K562 (cell line): ENCODE results near the gene NINJ2. TPM values are rescaled to one million over a fixed set of nuclear protein-coding genes. Genes with fewer than 3 reads are reported as not detected.

Experiments used
- ATAC-seq: fragments of 200-7000 bp; cut with Tn5 transposase; 3 replicates; pipeline ENCODE4 v1.9.1; 2020; ENCODE audit warnings: moderate library complexity
- BruUV-seq: library from RNA; stranded (reverse); fragments of 400-500 nt; replicated peaks from 2 replicates; lab custom pipeline; 2021; lab: Mats Ljungman, UMichigan
- CTCF ChIA-PET: fragments of 300-600 bp; formaldehyde crosslinking; extraction: SDS; loops from one replicate; lab custom pipeline; 2021; ENCODE audit warnings: low intra/inter-chr PET ratio; lab: Yijun Ruan, JAX
- POLR2A ChIA-PET: fragments of 300-600, 350-650 bp; sonication (Branson Sonifier 250); formaldehyde crosslinking; extraction: SDS; loops from one replicate; lab custom pipeline; 2021; ENCODE audit warnings: antibody characterized with exemption, inconsistent platforms; lab: Yijun Ruan, JAX
- DNase-seq, 4 experiments: peaks; one replicate each; pipeline versions ENCODE4 v3.0.0 to v3.0.0-alpha.2; 2011 to 2018; ENCODE audit warnings: low spot score in 3 of 4, mixed read lengths in 3 of 4; ENCODE audit errors: extremely low read depth in 1 of 4
- FAIRE-seq: peaks from 2 replicates; lab custom pipeline; 2011; peaks lifted over from hg19 to GRCh38; lab: Jason Lieb, UNC
- H2AFZ ChIP-seq: 2 replicates; pipeline ENCODE4 v1.6.0; 2011; ENCODE audit warnings: low read depth, low read length, control low read depth, inconsistent platforms
- H3K27ac ChIP-seq: fragments of 200-600 bp; 3 replicates; pipeline ENCODE4 v1.8.0; 2011; ENCODE audit warnings: low read depth, mild to moderate bottlenecking, control low read depth, inconsistent platforms, low read length, moderate library complexity, mixed read lengths; ENCODE audit errors: extremely low read depth
- H3K27me3 ChIP-seq, 2 experiments: fragments of 300-600 bp in 1 of 2; 2 replicates in 1 of 2; 3 replicates in 1 of 2; pipeline versions ENCODE4 v1.6.0 to v1.8.0; 2011; ENCODE audit warnings: inconsistent platforms in 2 of 2, low read length in 2 of 2, mild to moderate bottlenecking in 1 of 2, mixed read lengths in 1 of 2, moderate library complexity in 1 of 2; ENCODE audit not compliant: control insufficient read depth in 2 of 2, insufficient read depth in 2 of 2
- H3K36me3 ChIP-seq: fragments of 300-600 bp; 3 replicates; pipeline ENCODE4 v1.8.0; 2011; ENCODE audit warnings: mild to moderate bottlenecking, low read length, inconsistent platforms; ENCODE audit not compliant: control insufficient read depth, insufficient read depth
- H3K4me1 ChIP-seq, 2 experiments: fragments of 200-600 bp in 1 of 2; replicated peaks in 1 of 2; 2 replicates in 1 of 2; 3 replicates in 1 of 2; pipeline versions ENCODE4 v1.5.1 to v1.8.0; 2011; ENCODE audit warnings: inconsistent platforms in 2 of 2, low read length in 2 of 2, mild to moderate bottlenecking in 1 of 2, mixed read lengths in 1 of 2, moderate library complexity in 1 of 2; ENCODE audit not compliant: control insufficient read depth in 2 of 2, insufficient read depth in 2 of 2
- H3K4me2 ChIP-seq: 2 replicates; pipeline ENCODE4 v1.6.1; 2011; ENCODE audit warnings: low read length, control low read depth, inconsistent platforms, mixed read lengths; ENCODE audit not compliant: insufficient read depth
- H3K4me3 ChIP-seq: fragments of 200-600 bp; sonication (generic), shearing (Covaris generic); 2 replicates; pipeline ENCODE4 v1.5.1; 2016; ENCODE audit warnings: control low read depth, inconsistent platforms
- H3K79me2 ChIP-seq: fragments of 200-600 bp; 3 replicates; pipeline ENCODE4 v1.8.0; 2011; ENCODE audit warnings: low read length, inconsistent platforms; ENCODE audit not compliant: control insufficient read depth, insufficient read depth
- H3K9ac ChIP-seq, 2 experiments: 2 replicates each; pipeline versions ENCODE4 v1.6.0 to v1.6.1; 2011; ENCODE audit warnings: low read depth in 2 of 2, low read length in 2 of 2, control low read depth in 1 of 2, inconsistent platforms in 1 of 2, mild to moderate bottlenecking in 1 of 2, mixed read lengths in 1 of 2; ENCODE audit not compliant: insufficient read depth in 1 of 2
- H3K9me1 ChIP-seq: one replicate; pipeline ENCODE4 v1.6.0; 2011; ENCODE audit warnings: inconsistent platforms, mild to moderate bottlenecking, low read length, moderate library complexity; ENCODE audit not compliant: control insufficient read depth, insufficient read depth
- H3K9me3 ChIP-seq: replicated peaks from 2 replicates; pipeline ENCODE4 v1.5.1; 2011; ENCODE audit warnings: low read depth, low read length, inconsistent platforms; ENCODE audit not compliant: control insufficient read depth, insufficient read depth
- H4K20me1 ChIP-seq: replicated peaks from 2 replicates; pipeline ENCODE4 v1.6.1; 2011; ENCODE audit warnings: low read length, inconsistent platforms, mixed read lengths; ENCODE audit not compliant: control insufficient read depth, insufficient read depth
- CHD1 ChIP-seq: fragments of 200-600 bp; sonication (generic); IDR thresholded peaks from one replicate; pipeline ENCODE4 v1.6.1; 2012; ENCODE audit warnings: mild to moderate bottlenecking, moderate library complexity, low read length, inconsistent platforms
- HINFP ChIP-seq: fragments of 450-650 bp; conservative IDR thresholded peaks from 2 replicates; pipeline ENCODE4 v1.6.1; 2016; ENCODE audit warnings: missing genetic modification characterization, low read depth, mild to moderate bottlenecking, control low read depth, missing compliant biosample characterization
- SPI1 ChIP-seq: IDR thresholded peaks from 2 replicates; pipeline ENCODE4 v1.6.1; 2011; ENCODE audit warnings: low read depth, low read length, control low read depth, borderline replicate concordance
- SRF ChIP-seq, 2 experiments: fragments of 250-450, 450-650 bp in 1 of 2; sonication (Bioruptor Pico) in 1 of 2; sonication (generic) in 1 of 2; formaldehyde crosslinking; IDR thresholded peaks; 2 replicates each; pipeline versions ENCODE4 v1.5.0 to v1.5.1; 2020 to 2022; ENCODE audit warnings: mild to moderate bottlenecking in 1 of 2, missing genetic modification reagents in 1 of 2
- ZBTB5 ChIP-seq: fragments of 450-650 bp; IDR thresholded peaks from 2 replicates; pipeline ENCODE4 v1.6.1; 2017; ENCODE audit warnings: antibody characterized with exemption
- WGBS: fragments of 100-300 bp; shearing (Covaris generic); methylation state at CpG from one replicate; pipeline ENCODE4 v1.1.6; 2016; ENCODE audit warnings: low coverage, mixed read lengths; ENCODE audit not compliant: insufficient coverage; ENCODE audit errors: missing lambda C conversion rate; 5-methylcytosine and 5-hydroxymethylcytosine counted together
- in situ Hi-C: fragments of 300-500 bp; cut with MboI; formaldehyde crosslinking; loops from 4 replicates; pipeline ENCODE4 v1.15.0; 2018; ENCODE audit warnings: inconsistent platforms, mixed read lengths
- intact Hi-C: fragments of 100-400 bp; cut with micrococcal nuclease; formaldehyde crosslinking; loops from 2 replicates; pipeline ENCODE4 v1.14.2; 2022
- polyA plus RNA-seq, 8 experiments: library from polyadenylated mRNA; depleted of rRNA in 4 of 8; stranded (reverse) in 5 of 8; unstranded in 3 of 8; fragments of >200 nt; fragmentation: Nextera tagmentation in 2 of 8; fragmentation: Illumina TruSeq in 1 of 8; extraction: Ambion mirVana in 2 of 8; extraction: Trizol in 1 of 8; gene quantifications; 2 replicates each; pipeline versions ENCODE4 v1.2.1 to v1.2.3, GENCODE V29; 2011 to 2014; ENCODE audit warnings: inconsistent platforms in 1 of 8, missing spikeins in 1 of 8
- total RNA-seq, 7 experiments: library from RNA; depleted of rRNA in 6 of 7; stranded (reverse); fragments of >200 nt in 6 of 7; fragmentation: Illumina TruSeq in 2 of 7; extraction: Trizol in 2 of 7; gene quantifications; 2 replicates each; pipeline versions ENCODE4 v1.2.1 to v1.2.3, GENCODE V29; 2011 to 2021; ENCODE audit warnings: low replicate concordance in 1 of 7
- TF ChIP-seq, protein P1 (sequence below): fragments of 450-650 bp; IDR thresholded peaks from 2 replicates; pipeline ENCODE4 v1.6.1; 2016
- TF ChIP-seq, protein P2 (sequence below), 2 experiments: fragments of 450-650 bp; formaldehyde crosslinking in 1 of 2; IDR thresholded peaks; 2 replicates each; pipeline versions ENCODE4 v1.4.0 to v1.6.1; 2014 to 2020; ENCODE audit warnings: mild to moderate bottlenecking in 2 of 2, borderline replicate concordance in 1 of 2, low read depth in 1 of 2

The NINJ2 gene
- total and polyA plus RNA-seq, 9 of the 15 experiments (the other 6 are each of a cell fraction or from before 2014, with no cell fraction given) = 2.6 to 16.0 (median 4.5) TPM

GRCh38 chr12:693934-694533 lies 30.8 kb upstream of the NINJ2 start:
- ATAC-seq (no peak; the same call in 2 of the 3 replicates), DNase-seq (no peak), FAIRE-seq (no peak)
- Histone ChIP-seq H2AFZ (peak overlapping the region; percentile 70), H3K79me2 (no peaks in the 10 kb centered on the region), H3K9me3 (peaks cover 2% of the 10 kb centered on the region; the same call in 1 of the 2 replicates), H3K27ac (no peak overlapping the region), H3K36me3 (no peaks in the 10 kb centered on the region), H3K27me3 (no peaks in the 10 kb centered on the region), H3K4me2 (no peak overlapping the region), H3K4me1 (peaks cover 4 to 7% of the 10 kb centered on the region in 2 experiments; a peak in 4 of 5 replicates), H3K4me3 (no peak overlapping the region), H4K20me1 (no peaks in the 10 kb centered on the region), H3K9me1 (no peaks in the 10 kb centered on the region), H3K9ac (no peak overlapping the region)
- in situ Hi-C loops = no loop called here
- no TSS peak for BruUV-seq
- 57% methylated on average over 5 of the region's 7 CpGs for WGBS
- ChIA-PET POLR2A (no interaction called here), CTCF (no interaction called here)
- intact Hi-C loops = no loop called here
- TF ChIP-seq, protein P1, sequence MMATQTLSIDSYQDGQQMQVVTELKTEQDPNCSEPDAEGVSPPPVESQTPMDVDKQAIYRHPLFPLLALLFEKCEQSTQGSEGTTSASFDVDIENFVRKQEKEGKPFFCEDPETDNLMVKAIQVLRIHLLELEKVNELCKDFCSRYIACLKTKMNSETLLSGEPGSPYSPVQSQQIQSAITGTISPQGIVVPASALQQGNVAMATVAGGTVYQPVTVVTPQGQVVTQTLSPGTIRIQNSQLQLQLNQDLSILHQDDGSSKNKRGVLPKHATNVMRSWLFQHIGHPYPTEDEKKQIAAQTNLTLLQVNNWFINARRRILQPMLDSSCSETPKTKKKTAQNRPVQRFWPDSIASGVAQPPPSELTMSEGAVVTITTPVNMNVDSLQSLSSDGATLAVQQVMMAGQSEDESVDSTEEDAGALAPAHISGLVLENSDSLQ = peak; percentile 84
- TF ChIP-seq, protein P2, sequence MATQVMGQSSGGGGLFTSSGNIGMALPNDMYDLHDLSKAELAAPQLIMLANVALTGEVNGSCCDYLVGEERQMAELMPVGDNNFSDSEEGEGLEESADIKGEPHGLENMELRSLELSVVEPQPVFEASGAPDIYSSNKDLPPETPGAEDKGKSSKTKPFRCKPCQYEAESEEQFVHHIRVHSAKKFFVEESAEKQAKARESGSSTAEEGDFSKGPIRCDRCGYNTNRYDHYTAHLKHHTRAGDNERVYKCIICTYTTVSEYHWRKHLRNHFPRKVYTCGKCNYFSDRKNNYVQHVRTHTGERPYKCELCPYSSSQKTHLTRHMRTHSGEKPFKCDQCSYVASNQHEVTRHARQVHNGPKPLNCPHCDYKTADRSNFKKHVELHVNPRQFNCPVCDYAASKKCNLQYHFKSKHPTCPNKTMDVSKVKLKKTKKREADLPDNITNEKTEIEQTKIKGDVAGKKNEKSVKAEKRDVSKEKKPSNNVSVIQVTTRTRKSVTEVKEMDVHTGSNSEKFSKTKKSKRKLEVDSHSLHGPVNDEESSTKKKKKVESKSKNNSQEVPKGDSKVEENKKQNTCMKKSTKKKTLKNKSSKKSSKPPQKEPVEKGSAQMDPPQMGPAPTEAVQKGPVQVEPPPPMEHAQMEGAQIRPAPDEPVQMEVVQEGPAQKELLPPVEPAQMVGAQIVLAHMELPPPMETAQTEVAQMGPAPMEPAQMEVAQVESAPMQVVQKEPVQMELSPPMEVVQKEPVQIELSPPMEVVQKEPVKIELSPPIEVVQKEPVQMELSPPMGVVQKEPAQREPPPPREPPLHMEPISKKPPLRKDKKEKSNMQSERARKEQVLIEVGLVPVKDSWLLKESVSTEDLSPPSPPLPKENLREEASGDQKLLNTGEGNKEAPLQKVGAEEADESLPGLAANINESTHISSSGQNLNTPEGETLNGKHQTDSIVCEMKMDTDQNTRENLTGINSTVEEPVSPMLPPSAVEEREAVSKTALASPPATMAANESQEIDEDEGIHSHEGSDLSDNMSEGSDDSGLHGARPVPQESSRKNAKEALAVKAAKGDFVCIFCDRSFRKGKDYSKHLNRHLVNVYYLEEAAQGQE (IDR thresholded peaks at IDR 0.05; ENCODE audit: borderline replicate concordance) = peak; percentile 75
- TF ChIP-seq, protein P2 (CRISPR knock-in tag; IDR thresholded peaks at IDR 0.05; ENCODE audit: low read depth) = no peak
- TF ChIP-seq HINFP = 0 out of 2 replicates have a peak, but pooled peaks have one; percentile 22
- TF ChIP-seq CHD1 = no peak
- peak in 1 of 2 experiments; percentile 92; a peak in 1 of 4 replicates for TF ChIP-seq SRF (CRISPR knock-in tag; IDR thresholded peaks at IDR 0.05)
- TF ChIP-seq SPI1 = no peak
- TF ChIP-seq ZBTB5 = 0 out of 2 replicates have a peak, but pooled peaks have one; percentile 25
